ENCODE results near the gene SLC35G3.
"Not testable (repeated sequence)": the region's sequence is repeated elsewhere in the genome, so short reads cannot be mapped to it uniquely, and the experiment has no call there.

Gene SLC35G3

DNA sequence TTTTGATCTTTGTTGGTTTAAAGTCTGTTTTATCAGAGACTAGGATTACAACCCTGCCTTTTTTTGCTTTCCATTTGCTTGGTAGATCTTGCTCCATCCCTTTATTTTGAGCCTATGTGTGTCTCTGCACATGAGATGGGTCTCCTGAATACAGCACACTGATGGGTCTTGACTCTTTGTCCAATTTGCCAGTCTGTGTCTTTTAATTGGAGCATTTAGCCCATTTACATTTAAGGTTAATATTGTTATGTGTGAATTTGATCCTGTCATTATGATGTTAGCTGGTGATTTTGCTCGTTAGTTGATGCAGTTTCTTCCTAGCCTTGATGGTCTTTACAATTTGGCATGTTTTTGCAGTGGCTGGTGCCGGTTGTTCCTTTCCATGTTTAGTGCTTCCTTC is 8.4 kb upstream of the SLC35G3 start:
- not testable (repeated sequence) for DNase-seq

DNA sequence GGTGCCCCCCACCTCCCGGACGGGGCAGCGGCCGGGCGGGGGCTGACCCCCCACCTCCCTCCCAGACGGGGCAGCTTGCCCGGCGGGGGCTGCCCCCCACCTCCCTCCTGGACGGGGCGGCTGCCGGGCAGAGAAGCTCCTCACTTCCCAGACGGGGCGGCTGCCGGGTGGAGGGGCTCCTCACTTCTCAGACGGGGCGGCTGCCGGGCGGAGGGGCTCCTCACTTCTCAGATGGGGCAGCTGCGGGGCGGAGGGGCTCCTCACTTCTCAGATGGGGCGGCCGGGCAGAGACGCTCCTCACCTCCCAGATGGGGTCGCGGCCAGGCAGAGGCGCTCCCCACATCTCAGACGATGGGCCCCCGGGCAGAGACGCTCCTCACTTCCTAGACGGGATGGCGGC is 869 bp upstream of the SLC35G3 start:
- DNase-seq, result not testable (repeated sequence)

DNA sequence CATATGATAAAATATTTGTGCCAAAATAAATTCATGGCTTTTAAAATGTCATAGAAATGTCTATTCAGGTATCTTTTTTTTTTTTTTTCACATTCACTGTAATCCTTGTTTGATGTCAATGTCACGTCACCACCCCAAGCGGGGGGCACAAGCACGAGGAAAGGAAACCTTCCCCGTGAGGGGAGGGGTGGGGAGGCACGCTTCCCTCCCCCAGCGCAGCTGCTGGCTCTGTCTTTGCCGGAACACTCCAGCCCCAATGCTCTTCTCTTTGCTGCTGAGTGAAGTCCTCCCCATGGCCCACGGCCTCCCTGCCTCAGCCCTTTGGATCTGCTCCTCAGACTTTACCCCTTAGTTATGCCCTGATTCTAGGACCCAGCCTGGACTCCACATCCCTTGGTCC is 1.5 kb downstream of the SLC35G3 start:
- no peak for DNase-seq

DNA sequence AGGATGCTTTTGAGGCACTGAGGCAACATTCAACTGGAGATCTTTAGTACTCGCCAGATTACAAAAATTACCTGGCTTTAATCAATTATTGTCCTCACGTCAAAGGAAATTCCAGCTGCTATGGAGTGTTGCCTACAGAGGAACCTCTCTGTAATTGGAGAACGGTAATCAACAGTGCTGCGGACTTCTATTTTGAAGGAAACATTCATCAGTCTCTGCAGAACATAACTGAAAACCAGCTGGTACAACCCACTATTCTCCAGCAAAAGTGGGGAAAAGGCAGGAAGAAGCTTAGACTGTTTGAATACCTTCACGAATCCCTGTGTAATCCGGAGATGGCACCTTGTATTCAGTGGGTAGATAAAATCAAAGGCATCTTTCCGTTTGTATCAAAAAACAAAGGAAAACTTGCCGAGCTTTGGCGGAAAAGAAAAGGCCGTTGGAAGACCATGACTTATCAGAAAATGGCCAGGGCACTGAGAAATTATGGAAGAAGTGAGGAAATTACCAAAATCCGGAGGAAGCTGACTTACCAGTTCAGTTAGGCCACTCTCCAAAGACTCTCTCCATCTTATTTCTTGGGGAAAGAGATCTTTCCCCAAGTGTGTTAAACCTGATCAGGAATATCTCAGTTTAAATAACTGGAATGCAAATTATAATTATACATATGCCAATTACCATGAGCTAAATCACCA is 3.0 kb downstream of the SLC35G3 start:
- DNase-seq, result no peak

DNA sequence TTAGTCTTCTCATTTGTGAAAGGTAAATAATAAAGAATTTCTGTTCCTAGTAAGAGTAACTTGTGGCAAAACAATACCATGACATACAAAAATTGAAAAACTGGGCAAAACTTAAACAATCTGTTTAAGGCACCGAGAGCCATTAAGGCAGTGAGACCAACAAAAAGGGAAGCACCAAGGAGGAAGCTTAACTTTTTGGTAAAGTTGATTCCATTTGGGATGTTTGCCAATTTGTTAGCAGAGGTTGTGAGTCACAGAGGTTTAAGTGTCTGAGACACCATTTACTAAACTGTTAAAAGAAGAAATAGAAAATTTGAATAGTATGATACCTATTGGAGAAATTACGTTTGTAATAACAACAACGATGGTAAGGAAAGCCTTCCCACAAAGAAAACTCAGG is 4.9 kb downstream of the SLC35G3 start:
- no peak for DNase-seq

DNA sequence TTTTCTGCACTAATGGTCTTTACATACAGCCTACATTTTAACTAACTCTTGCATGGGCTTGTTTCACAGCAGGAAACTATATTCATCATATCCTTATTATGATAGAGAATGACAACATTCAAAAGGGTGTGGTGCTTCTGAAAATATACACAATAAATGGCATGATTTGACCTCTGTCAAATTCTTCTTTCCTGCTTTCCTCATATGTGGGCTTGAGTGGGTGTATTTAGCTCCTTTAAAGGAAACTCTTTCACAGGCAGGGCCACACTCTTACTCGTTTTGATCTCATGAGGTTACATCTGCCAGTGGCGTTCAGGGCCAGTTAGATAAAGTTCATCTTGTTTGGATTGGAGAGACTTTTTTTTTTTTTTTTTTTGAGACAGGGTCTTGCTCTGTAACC is 6.1 kb downstream of the SLC35G3 start:
- no peak for DNase-seq

DNA sequence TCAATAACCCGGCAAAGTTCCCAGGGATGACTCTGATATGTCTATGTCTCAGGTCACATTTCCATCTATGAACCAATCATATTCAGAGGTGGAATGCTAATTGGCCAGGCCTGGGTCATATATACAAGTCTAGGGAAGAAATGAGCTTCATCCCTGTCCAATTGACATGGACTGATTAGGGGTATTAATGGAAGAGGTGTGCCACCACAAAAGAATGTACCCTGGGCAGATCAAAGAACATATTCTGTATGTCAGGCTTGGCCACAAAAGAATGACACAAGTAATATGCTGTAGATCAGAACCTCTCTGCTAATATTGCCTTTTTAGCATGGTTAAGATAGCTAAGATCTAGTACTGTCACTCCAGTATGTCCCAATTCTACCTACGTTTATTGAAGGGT is 6.7 kb downstream of the SLC35G3 start:
- no peak for DNase-seq

DNA sequence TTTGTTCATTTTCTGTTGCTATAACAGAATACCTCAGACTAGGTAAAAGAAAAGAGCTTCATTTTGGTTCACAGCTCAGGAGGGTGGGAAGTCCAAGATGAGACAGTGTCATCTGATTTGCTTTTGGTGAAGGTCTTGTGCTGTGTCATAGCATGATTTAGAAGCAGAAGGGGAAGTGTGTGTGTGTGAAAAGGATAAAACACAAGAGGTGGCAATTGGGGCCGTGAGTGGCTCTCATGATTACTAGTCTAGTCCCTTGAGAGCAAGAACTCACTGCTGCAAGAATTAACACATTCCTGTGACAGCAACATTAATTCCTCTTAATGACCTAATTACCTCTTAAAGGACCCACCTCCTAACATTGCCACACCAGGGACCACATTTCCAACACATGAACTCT is 8.3 kb downstream of the SLC35G3 start:
- no peak for DNase-seq

DNA sequence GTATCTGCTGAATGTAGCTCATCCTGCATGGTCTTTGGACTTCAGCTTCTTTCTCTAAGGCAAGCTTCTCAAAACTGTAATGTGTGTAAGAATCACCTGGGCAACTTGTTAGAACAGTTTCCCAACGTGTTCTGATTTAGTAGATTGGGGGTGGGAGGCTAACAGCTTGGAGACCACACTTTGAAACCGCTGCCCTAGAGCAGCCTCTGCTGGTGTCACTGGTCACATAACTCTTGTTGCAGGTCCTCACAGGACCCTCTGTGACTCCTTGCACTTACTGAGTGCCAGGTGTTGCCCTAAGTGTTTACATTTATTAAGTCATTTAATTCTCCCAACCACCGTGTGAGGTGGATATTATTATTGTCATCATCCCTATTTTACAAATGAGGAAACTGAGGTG is 9.9 kb downstream of the SLC35G3 start:
- no peak for DNase-seq

DNA sequence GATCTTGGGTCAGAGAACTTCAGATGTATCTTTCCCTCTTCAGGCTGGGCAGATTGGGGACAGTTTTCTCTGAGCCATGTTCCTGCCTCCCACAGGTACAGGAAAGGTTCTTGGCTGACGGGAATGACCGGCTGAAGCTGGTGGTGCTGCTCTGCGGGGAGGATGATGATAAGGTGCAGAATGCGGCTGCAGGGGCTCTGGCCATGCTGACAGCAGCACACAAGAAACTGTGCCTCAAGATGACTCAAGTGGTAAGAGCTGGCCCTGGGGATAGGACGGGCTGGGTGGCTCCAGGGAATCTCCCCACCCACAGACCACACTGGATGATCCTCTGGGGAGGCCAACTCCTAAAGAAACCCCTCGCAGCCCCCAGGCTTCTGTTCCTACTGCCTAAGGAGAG is 10.9 kb downstream of the SLC35G3 start:
- DNase-seq, result no peak

DNA sequence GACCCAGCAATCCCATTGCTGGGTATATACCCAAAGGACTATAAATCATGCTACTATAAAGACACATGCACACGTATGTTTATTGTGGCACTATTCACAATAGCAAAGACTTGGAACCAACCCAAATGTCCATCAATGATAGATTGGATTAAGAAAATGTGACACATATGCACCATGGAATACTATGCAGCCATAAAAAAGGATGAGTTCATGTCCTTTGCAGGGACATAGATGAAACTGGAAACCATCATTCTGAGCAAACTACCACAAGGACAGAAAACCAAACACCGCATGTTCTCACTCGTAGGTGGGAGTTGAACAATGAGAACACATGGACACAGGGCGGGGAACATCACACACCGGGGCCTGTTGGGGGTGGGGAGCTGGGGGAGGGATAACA is 14.8 kb downstream of the SLC35G3 start:
- DNase-seq, result not testable (repeated sequence)

DNA sequence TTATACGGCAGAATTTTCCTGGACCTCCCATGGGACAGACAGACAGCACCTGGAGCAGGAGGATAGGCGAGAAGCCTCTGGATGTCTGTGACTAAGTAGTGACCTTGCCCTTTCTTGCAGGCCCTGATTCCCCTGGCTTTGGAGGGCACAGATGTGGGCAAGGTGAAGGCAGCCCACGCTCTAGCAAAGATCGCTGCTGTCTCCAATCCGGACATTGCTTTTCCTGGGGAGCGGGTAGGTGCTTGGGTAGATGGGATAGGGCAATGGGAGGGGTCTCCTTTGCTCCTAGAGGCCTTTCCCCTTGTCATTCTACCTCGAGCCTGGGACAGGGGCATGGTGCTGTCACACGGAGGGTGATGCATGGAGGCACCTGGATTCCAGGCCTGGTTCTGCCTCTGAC is 17.3 kb downstream of the SLC35G3 start:
- no peak for DNase-seq

DNA sequence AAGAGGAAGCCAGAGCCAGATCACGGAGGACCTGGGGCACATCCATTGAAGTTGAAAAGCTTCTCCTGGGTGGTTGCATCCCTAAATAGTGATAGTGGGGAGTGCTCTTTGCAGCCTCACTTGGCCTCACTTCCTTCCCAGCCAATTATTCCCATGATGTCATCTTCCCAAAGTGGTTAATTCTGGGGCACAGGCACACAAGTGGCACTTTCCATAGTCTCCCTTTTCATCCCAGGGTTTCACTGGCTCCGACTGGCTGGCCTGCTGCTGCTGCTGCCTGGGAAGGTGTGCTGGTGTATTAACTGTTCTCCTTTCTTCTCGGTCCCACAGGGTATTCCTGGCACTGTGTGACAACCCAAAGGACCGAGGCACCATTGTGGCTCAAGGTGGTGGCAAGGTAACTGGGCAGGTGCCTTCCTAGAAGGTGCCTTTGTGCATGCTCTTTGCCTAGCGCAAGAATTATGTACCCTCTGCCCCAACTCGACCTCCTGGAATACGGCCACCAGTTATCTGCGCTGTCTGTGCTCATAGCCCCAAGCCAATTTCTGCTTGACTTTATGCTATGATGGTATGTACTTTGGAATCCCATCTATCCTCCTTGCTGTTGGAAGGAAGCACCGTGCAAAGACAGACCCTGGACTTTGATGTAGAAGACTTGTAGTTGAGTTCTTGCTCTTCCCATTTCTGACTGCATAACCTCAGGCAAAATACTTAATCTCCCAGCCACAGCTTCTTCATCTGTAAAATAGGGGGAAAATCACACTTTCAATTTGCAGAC is 18.4 kb downstream of the SLC35G3 start:
- no peak for DNase-seq

DNA sequence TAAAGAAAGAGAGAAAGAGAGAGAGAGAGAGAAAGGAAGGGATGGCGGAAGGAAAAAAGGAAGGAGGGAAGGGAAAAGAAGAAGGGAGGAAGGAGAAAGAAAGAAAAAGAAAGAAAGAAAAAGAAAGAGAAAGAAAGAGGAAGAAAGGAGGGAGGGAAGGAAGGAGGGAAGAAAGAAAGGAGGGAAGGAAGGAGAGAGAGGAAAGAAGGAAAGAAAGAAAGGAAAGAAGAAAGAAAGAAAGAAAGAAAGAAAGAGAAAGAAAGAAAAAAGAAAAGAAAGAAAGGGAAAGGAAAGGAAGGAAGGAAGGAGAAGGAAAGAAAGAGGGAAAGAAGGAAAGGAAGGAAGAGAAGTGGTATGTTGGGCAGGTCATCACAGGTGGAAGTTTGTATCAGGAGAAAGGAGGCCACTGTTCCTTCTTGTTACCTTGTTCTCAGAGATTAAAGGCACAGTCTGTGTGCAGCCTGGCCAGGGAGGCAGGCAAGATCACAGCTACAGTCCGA is 19.3 kb downstream of the SLC35G3 start:
- DNase-seq, result no peak

DNA sequence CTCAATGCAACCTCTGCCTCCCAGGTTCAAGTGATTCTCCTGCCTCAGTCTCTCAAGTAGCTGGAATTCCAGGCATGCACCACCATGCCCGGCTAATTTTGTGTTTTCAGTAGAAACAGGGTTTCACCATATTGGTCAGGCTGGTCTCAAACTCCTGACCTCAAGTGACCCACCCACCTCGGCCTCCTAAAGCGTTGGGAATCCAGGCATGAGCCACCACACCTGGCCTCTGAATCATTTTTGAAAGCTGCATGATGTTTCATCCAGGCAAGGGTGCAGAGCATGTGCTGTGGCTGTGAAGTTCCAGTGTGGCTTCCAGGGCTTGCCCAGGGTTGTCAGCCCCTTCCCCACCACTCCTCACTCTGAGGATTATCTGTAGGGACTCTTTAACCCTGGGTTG is 21.9 kb downstream of the SLC35G3 start:
- not testable (repeated sequence) for DNase-seq

DNA sequence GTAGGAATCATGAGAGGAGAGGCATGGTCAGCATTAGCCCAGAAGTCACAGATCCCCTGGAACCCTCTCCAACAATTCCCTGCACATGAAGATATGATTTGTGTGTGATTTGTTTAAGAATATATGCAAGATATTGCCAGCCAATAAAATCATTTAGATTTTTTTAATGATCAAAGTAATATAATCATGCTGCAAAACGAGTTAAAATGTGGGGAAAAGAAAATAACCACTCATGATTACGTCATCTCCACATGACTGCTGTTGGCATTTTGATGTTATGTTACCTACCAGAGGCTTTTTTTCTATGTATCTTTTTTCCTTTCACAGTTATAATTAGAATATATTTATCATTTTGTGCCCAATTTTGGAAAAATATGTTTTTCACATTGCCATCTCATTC is 22.4 kb downstream of the SLC35G3 start:
- no peak for DNase-seq

DNA sequence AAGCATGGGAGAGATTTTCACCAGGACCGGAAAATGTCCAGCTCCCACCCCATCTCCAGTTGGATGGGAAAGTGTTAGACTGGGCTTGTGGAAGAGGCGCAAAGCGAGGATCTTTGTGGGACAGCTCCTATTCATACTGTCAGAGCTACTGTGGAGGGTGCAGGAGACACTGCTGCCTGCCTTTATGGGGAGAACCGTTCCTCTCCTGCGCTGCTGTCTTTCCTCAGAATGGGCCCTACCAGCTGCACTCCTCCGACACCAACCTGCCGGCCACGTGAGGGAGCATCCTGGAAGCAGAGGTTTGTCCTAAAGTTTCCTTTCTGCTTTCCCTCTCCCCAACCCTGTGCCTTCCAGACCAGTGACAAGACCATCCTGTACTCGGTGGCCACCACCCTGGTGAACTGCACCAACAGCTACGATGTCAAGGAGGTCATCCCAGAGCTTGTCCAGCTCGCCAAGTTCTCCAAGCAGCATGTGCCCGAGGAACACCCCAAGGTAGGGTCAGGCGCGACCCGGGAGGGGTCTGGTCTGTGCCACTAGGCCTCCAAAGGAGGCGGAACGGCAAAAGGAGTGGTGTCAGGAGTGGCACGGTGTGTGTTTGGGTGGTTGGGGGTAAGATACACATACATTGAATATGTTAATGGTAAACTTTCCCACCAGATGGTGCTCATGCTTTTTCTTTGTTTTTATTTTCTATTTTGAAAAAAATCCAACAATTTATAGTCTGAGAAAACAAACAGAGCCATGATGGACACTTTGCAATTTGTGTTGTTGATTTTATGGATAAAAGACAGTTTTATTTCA is 23.0 kb downstream of the SLC35G3 start:
- no peak for DNase-seq

DNA sequence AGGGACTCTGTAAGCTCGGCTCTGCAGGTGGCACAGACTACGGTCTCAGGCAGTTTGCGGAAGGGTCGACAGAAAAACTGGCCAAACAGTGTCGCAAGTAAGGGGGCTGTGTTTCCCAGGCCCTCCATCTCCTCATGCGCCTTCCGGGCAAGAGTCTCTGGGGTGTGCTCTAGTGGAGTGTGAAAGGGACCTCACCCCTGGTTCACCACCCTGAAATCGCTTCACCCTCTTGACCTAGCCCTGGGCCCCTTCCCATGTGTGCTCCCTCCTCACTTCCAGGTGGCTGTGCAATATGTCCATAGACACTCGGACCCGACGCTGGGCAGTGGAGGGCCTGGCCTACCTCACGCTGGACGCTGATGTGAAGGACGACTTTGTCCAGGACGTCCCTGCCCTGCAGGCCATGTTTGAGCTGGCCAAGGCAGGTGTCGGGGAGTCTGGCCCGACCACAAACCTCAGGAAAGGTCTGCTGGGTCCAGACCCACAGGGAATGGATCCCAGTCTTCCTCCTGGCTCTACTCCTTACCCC is 24.3 kb downstream of the SLC35G3 start:
- DNase-seq, result no peak

DNA sequence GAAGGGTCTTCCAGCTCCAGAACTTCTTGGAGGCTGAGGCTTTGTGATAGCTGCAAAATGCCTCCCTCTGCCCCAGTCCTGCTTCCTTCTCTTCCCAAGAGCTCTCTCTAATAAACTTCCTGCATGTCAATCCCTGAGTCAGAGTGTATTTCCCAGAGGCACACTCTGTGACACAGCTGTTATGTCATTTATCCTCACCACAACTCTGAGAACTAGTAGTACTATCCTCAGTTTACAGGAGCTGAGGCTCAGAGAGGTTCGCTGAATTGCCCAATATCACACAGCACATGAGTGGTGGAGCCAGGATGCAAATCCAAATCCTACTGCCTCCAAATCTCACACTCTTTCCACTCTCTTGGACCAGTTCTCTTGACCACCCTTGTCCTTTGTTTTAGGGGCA is 26.5 kb downstream of the SLC35G3 start:
- DNase-seq, result no peak

DNA sequence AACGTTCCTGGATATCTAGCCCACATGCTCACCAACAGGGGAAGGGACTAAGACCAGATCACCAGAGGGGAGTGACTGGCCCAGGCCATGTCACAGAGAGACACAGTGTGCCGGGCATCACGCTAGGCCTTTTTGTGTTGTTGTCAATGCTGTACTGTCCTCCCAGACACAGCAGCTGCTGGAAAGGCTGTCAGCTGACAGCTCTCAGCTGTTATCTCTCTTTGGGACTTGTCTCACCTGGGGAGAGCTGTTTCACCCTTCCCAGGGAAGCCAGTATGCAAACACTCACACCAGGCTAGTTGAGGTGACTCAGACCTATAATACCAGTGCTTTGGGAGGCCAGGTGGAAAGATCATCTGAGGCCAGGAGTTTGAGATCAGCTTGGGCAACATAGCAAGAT is 27.1 kb downstream of the SLC35G3 start:
- DNase-seq, result no peak

DNA sequence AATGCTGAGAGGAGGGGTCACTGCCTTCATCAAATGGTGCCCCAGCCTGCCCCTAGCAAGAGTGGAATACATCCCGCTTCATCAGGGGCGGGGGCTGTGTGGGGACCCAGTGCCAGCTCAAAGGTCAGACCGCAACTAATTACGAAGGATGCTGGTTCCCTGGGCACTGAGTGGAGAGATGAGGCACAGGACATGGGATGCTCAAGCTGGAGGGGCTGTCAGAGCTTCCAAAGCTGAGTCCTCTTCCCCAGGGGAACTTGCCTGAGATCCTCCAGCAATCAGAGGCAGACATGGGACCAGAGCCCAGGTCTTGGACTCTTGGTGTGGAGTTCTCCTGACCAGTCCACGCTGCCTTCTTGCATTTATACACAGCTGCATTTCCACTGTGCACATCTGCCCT is 27.7 kb downstream of the SLC35G3 start:
- no peak for DNase-seq

DNA sequence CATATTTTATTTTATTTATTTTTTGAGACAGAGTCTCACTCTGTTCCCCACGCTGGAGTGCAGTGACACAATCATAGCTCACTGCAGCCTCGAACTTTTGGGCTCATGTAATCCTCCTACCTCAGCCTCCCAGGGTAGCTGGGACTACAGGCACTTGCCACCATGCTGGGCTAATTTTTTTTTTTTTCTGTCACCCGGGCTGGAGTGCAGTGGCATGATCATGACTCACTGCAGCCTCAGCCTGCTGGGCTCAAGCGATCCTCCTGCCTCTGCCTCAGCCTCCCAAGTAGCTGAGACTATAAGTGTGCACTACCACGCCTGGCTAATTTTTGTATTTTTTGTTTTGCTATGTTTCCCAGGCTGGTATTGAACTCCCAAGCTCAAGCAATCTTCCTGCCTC is 29.5 kb downstream of the SLC35G3 start:
- no peak for DNase-seq

DNA sequence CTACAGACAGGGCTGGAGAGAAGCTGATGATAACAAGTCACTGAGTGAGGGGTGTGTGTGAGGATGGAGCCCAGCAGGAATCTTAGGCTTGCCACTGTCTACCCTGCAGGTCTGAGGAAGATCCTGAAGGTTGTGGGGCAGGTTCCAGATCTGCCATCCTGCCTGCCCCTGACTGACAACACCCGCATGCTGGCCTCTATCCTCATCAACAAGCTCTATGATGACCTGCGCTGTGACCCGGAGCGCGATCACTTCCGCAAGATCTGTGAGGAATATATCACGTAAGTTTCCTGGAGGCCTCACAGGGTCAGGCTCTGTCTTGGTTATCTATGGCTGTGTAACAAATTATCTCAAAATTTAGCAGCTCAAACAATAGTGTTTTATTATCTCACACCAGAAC is 30.3 kb downstream of the SLC35G3 start:
- DNase-seq, result no peak

DNA sequence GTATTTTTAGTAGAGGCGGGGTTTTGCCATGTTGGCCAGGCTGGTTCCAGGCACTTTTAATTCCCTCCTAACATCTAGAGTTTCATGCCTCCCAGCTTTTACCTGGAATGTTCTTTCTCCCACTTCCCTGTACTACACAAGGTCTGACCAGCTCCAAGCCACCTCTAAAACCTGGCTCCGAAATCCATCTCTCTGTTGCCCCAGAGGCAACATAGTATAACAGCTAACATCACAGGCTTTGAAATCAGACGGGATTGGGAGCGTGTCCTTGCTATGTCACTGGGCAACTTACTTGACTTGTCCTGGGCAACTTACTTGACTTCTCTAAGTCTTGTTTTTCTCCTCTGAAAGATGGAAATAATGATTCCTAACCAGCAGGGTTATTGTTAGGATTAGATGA is 31.4 kb downstream of the SLC35G3 start:
- no peak for DNase-seq

Data from COR-L47 (cell line).